Sigmoid colon (tissue), 4 donors: ENCODE data around the gene ANO9.

Source experiments
- CTCF ChIP-seq, 4 experiments: fragments of 450-650 bp in 3 of 4; fragments of 200-600 bp in 1 of 4; IDR thresholded peaks; one replicate each; pipeline ENCODE4 v1.5.1; 2016 to 2019; ENCODE audit warnings: antibody characterized with exemption in 4 of 4, mild to moderate bottlenecking in 3 of 4, moderate library complexity in 2 of 4
- EP300 ChIP-seq, 4 donors: sonication (generic); formaldehyde crosslinking; IDR thresholded peaks; one replicate each; pipeline ENCODE4 v1.6.1; 2017; ENCODE audit warnings: antibody characterized with exemption in 4 of 4

- no peak for TF ChIP-seq EP300 (IDR thresholded peaks at IDR 0.05)
- TF ChIP-seq CTCF (IDR thresholded peaks at IDR 0.05) = no peak
Observed at GRCh38 chr11:367956-368413, 73.8 kb downstream of the ANO9 start.
